Stimulated activated CD4-positive, alpha-beta T cell treated with anti-CD3 and anti-CD28 coated beads, TNF-alpha, amount 100 ng/mL, for 24 hours (primary cell): ENCODE data around the gene TACC3.

Source experiments
- DNase-seq, 3 experiments: peaks; one replicate each; pipeline ENCODE4 v3.0.0-alpha.2; 2020; ENCODE audit warnings: low read depth in 3 of 3

Gene TACC3

GRCh38 chr4:1703867-1704266 is 17.5 kb upstream of the TACC3 start:
- DNase-seq = no peak

DNA sequence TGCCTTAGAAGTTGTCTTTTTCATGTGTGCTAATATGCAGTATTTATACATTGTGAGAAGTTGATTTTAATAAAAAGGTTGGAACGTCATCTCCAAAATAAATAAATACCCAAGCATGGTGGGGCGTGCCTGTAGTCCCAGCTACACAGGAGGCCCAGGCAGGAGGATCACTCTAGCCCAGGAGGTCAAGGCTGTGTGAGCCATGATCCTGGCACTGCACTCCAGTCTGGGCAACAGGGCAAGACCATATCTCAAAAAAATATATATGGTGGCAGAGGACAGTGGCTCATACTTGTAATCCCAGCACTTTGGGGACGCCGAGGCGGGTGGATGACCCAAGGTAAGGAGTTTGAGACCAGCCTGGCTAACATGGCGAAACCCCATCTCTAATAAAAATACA is 15.6 kb upstream of the TACC3 start:
- no peak for DNase-seq

- no peak for DNase-seq
These were observed 15.0 kb upstream of the TACC3 start for GRCh38 chr4:1706358-1706757.

GRCh38 chr4:1708581-1708980 is 12.7 kb upstream of the TACC3 start:
- DNase-seq = no peak

DNA sequence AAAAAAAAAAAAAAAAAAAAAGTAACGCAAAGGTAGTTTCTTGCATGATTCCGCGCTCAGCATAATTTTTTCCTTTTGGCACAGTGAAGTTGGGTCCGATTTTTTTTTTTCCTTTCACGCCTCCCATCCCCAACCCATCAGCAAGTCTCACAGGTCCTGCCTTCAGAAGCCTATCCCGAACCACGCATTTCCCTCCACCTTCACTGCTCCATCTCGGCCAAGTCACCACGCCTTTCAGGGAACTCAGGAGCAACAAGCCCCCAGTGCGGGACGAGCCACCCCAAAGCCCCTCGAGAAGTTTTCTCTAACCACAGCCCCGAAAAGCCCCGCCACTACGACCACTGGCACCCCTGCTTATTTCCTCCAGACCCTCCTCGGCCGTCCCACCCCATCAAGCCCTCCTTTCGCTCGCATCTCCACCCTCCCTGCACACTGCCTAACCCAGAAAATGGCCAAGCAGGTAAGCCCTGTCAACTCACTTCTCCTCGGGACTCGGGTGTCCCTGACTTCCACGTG is 10.2 kb upstream of the TACC3 start:
- no peak for DNase-seq

- peak in 1 of 3 experiments; percentile 32 for DNase-seq
These were observed 9.6 kb upstream of the TACC3 start for GRCh38 chr4:1711571-1712215.

GRCh38 chr4:1712216-1713002 is 8.9 kb upstream of the TACC3 start, which contains the start of gene SLBP:
Gene SLBP (minus strand): TSS chr4:1712319. CDS start chr4:1712188, 131 bp downstream.
- peak; percentile 98 to 99 (median 99) for DNase-seq

- no peak for DNase-seq
These were observed 8.1 kb upstream of the TACC3 start for GRCh38 chr4:1713003-1713851.

GRCh38 chr4:1714303-1715001 is 6.9 kb upstream of the TACC3 start:
- DNase-seq = no peak

DNA sequence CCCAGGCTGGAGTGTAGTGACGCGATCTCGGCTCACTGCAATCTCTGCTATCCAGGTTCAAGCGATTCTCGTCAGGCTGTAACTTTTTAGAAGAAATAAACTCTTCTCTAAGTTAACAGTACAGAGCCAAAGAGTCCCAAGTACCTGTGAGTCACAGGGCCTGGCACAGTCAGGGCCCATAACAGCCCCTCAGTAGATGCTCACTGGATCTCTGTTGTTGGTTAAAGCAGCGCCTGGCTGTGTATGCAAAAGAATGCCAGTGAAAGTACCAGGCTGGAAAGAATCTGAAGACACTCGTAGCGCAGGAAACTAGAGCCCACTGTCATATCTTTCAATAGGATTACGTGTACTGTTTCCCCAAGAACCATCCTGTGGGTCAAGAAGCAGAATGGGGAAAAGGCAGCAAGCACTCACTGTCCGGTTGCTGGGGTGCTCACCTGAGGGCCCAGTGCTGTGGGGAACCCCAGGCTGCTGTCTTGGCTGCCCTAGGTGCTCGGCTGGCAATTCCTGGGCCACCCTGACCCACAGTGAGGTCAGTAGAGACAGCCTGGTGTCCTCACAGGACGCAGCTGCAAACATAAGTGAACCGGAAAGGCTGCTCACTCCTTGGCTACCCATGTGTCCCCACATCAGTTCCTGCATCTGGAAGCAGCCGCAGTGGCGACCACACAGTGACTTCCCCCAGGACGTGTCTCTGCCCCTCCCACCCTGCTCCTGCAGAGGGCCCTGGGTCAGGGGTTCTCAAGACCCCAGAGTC is 6.1 kb upstream of the TACC3 start:
- no peak for DNase-seq

GRCh38 chr4:1716065-1716945 is 5.0 kb upstream of the TACC3 start:
- DNase-seq = no peak

GRCh38 chr4:1717129-1718094 is 3.9 kb upstream of the TACC3 start:
- DNase-seq = no peak

- no peak for DNase-seq
These were observed 3.0 kb upstream of the TACC3 start for GRCh38 chr4:1718095-1718850.

DNA sequence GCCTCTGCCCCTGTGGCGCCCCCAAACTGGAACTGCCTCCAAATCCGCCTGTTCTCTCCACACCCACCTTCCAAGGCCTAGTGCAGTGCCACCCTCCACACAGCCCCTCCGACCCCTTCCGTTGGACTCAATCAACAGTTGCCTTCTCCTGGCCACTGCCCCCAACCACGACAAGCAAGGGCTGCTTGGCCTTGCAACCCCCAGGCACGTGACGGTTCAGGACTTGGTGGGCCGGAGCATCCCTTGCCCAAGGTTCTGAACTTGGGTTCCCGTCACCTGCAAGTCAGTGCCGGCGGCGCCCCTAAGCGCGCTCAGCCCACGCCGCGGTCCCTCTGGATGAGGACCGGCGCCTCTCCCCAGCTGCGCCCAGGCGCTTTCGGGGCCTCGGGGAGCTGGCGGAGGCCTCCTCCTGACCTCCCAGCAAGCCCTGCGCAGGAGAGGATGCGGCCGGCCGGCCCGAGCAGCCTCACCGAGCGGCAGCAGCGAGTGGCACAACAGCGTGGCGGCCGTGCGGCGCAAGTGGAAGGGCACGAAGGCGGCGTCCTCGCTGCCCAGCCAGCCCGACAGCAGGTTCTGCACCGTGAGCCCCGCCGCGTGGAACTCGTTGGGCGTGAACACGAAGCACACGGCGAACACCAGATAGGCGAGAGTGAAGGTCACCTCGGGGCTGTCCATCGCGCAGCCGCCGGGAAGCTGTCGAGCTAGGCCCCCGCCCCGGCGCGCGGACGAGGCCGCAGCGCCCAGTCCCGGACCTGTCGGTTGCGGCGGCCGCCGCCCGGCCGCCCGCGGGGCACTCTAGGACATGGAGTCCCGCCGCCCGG is 948 bp upstream of the TACC3 start:
- peak in 1 of 3 experiments; percentile 43 for DNase-seq

DNA sequence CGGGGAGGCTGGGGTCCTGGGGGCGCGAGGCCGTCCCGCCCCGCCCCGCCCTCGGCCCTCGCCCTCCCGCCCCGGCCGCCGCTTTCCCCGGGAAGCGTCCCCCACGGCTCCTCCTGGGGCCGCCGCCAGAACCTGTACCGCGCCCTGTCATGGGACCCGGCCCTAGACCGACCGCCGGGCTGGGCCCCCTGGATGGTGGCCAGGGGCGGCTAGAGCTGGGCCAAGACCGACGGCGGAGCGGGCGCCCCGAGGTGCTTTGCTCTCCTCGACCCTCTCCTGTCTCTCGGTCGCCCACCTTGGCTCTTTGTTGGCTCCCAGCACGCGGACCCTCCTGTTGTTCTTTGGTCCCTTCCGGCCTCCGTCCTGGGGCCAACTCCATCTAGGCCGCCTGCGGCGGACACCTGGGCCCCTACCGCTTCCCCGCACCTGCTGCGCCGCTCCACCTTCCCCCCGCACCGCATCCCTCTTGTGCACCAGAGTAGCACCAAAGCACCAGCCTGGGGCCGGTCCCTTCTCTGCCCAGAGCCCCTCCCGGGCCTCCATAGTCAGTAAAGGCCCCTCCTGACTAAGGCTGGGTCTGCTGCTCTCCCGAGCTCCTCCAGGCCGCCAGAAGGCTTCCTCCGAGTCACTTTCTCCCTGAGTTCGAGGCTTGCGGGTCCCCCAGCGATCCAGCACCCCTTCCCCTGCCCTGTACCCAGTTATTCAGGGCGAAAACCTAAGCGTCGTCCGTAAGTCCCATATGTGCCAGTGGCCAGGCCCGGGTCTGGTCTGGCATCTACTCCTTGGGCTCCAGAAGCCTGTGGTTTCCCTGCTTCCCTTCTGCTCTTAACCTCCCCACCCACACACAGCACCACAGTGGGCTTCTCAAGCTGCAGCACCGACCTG is 587 bp downstream of the TACC3 start:
- peak in 1 of 3 experiments; percentile 45 for DNase-seq
